ENCODE measurements around the gene PHOX2A. TPM values are rescaled to one million over a fixed set of nuclear protein-coding genes. Genes with fewer than 3 reads are reported as not detected.

PHOX2A gene
- total RNA-seq, 5 donors from 2014 or later (not counting 1 experiment from before 2014, with no cell fraction given): not detected

GRCh38 chr11:72234514-72234830 lies 9.5 kb downstream of the PHOX2A start:
- DNase-seq (no peak), ATAC-seq (replicated peaks in 1 of 4) (no peak)
- peaks cover 11 to 70% of the 10 kb centered on the region in 2 donors for H3K36me3 ChIP-seq (ENCODE audit: control insufficient read depth in 2 of 2, extremely low read depth in 1 of 2, insufficient read depth in 1 of 2, low read length in 1 of 2)
- ChIA-PET POLR2A (interaction anchor here in 1 of 2 donors (0.6 kb wide), 1 partner anchor 172 kb away, joined by 6 read pairs; no protein-coding TSS in a partner anchor), CTCF (interaction anchor here (0.6 to 0.8 kb wide), 2 partner anchors 12 to 37 kb away, joined by 3 to 10 read pairs; no protein-coding TSS in a partner anchor)
- peaks cover 0 to 3% of the 10 kb centered on the region in 2 experiments for H3K4me1 ChIP-seq (ENCODE audit: control insufficient read depth in 1 of 2, extremely low read depth in 1 of 2, insufficient read depth in 2 of 2, low read length in 2 of 2)
- Mint-ChIP-seq H3K4me1 (peaks cover 0 to 9% (median 8%) of the 10 kb centered on the region in 3 donors), H3K36me3 (peaks cover 26% of the 10 kb centered on the region), H3K9me3 (no peaks in the 10 kb centered on the region), H3K27me3 (peaks cover 3 to 7% of the 10 kb centered on the region in 2 donors), H3K27ac (peak overlapping the region in 1 of 2 donors; percentile 71), H3K4me3 (no peak overlapping the region)
- peaks cover 0 to 11% of the 10 kb centered on the region in 2 experiments for H3K27me3 ChIP-seq (replicated peaks in 1 of 2; ENCODE audit: control insufficient read depth in 2 of 2, extremely low read depth in 1 of 2, insufficient read depth in 2 of 2, low read length in 1 of 2)
- 69% methylated on average over 3 of the region's 3 CpGs for WGBS (ENCODE audit: insufficient coverage)
- H3K4me3 ChIP-seq (ENCODE audit: control insufficient read depth in 1 of 2, extremely low read depth in 1 of 2, low read length in 1 of 2): no peak overlapping the region
- no peak overlapping the region for H3K27ac ChIP-seq (ENCODE audit: low read length)
- H3K9me3 ChIP-seq: no peaks in the 10 kb centered on the region

- peaks cover 0 to 3% of the 10 kb centered on the region in 2 donors for H3K27me3 Mint-ChIP-seq
- peak in 1 of 35 experiments; percentile 12 for DNase-seq
- no peak for ATAC-seq (replicated peaks in 1 of 4)
- peak overlapping the region; percentile 5 to 25 for H3K27ac Mint-ChIP-seq
- H3K36me3 Mint-ChIP-seq: peaks cover 32% of the 10 kb centered on the region
- H3K4me3 ChIP-seq (ENCODE audit: control insufficient read depth in 1 of 2, extremely low read depth in 1 of 2, low read length in 1 of 2): no peak overlapping the region
- H3K27me3 ChIP-seq (replicated peaks in 1 of 2; ENCODE audit: control insufficient read depth in 2 of 2, extremely low read depth in 1 of 2, insufficient read depth in 2 of 2, low read length in 1 of 2): peaks cover 0 to 5% of the 10 kb centered on the region in 2 experiments
- peaks cover 2 to 5% (median 5%) of the 10 kb centered on the region in 3 donors for H3K4me1 Mint-ChIP-seq
- no peaks in the 10 kb centered on the region for H3K9me3 ChIP-seq
- 85% methylated on average over 4 of the region's 8 CpGs for WGBS (ENCODE audit: insufficient coverage)
- ChIA-PET CTCF (interaction anchor here in 1 of 2 donors (0.8 kb wide), 1 partner anchor 11 kb away, joined by 10 read pairs; no protein-coding TSS in a partner anchor), POLR2A (interaction anchor here in 1 of 2 donors (0.6 kb wide), 1 partner anchor 172 kb away, joined by 6 read pairs; no protein-coding TSS in a partner anchor)
- no peak overlapping the region for H3K4me3 Mint-ChIP-seq
- H3K9me3 Mint-ChIP-seq: no peaks in the 10 kb centered on the region
- H3K27ac ChIP-seq (ENCODE audit: low read length): no peak overlapping the region
- H3K4me1 ChIP-seq (ENCODE audit: control insufficient read depth in 1 of 2, extremely low read depth in 1 of 2, insufficient read depth in 2 of 2, low read length in 2 of 2): no peaks in the 10 kb centered on the region
- peaks cover 14 to 75% of the 10 kb centered on the region in 2 donors for H3K36me3 ChIP-seq (ENCODE audit: control insufficient read depth in 2 of 2, extremely low read depth in 1 of 2, insufficient read depth in 1 of 2, low read length in 1 of 2)
Observed at GRCh38 chr11:72233773-72234513, 10.0 kb downstream of the PHOX2A start.

DNA sequence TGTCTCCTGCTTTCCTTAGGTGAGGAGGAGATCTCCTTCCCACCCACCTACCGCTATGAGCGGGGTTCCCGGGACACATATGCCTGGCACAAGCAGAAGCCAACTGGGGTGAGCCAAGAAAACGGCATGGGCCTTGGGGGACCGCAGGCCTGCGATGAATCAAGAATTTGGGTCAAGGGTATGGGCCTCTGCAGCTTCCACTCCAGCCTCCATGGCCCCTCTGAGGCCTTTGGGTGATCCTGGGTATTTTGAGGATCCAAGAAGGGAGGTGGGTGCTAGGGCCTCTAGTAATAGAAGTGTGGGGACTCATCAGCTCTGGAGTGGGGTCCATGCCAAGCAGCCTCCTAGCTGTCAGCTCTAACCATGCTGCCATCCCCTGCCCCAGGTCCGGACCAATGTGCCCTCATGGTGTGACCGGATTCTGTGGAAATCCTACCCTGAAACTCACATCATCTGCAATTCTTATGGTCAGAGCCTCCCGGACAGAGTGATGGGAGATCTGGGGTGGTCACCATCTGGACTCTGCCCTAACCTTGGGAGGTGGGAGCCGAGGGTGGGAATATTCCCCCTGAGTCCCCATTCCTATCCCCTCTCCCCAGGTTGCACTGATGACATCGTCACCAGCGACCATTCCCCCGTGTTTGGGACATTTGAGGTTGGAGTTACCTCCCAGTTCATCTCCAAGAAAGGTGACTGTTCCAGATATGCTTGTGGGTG lies 10.8 kb downstream of the PHOX2A start:
- Histone ChIP-seq H3K9me3 (no peaks in the 10 kb centered on the region), H3K27me3 (replicated peaks in 1 of 2; ENCODE audit: control insufficient read depth in 2 of 2, extremely low read depth in 1 of 2, insufficient read depth in 2 of 2, low read length in 1 of 2) (no peaks in the 10 kb centered on the region), H3K27ac (ENCODE audit: low read length) (no peak overlapping the region), H3K36me3 (ENCODE audit: control insufficient read depth in 2 of 2, extremely low read depth in 1 of 2, insufficient read depth in 1 of 2, low read length in 1 of 2) (peaks cover 19 to 81% of the 10 kb centered on the region in 2 donors), H3K4me3 (ENCODE audit: control insufficient read depth in 1 of 2, extremely low read depth in 1 of 2, low read length in 1 of 2) (no peak overlapping the region), H3K4me1 (ENCODE audit: control insufficient read depth in 1 of 2, extremely low read depth in 1 of 2, insufficient read depth in 2 of 2, low read length in 2 of 2) (no peaks in the 10 kb centered on the region)
- no peaks in the 10 kb centered on the region for H3K9me3 Mint-ChIP-seq
- WGBS (ENCODE audit: insufficient coverage): 100% methylated on average over 6 of the region's 13 CpGs
- ATAC-seq (replicated peaks in 1 of 4) (no peak), DNase-seq (no peak)
- peaks cover 0 to 6% (median 2%) of the 10 kb centered on the region in 3 donors for H3K4me1 Mint-ChIP-seq
- H3K36me3 Mint-ChIP-seq: peaks cover 35% of the 10 kb centered on the region
- ChIA-PET CTCF (no interaction called here), POLR2A (no interaction called here)
- H3K4me3 Mint-ChIP-seq: no peak overlapping the region
- H3K27ac Mint-ChIP-seq: peak overlapping the region in 1 of 2 donors; percentile 25
- no peaks in the 10 kb centered on the region for H3K27me3 Mint-ChIP-seq

DNA sequence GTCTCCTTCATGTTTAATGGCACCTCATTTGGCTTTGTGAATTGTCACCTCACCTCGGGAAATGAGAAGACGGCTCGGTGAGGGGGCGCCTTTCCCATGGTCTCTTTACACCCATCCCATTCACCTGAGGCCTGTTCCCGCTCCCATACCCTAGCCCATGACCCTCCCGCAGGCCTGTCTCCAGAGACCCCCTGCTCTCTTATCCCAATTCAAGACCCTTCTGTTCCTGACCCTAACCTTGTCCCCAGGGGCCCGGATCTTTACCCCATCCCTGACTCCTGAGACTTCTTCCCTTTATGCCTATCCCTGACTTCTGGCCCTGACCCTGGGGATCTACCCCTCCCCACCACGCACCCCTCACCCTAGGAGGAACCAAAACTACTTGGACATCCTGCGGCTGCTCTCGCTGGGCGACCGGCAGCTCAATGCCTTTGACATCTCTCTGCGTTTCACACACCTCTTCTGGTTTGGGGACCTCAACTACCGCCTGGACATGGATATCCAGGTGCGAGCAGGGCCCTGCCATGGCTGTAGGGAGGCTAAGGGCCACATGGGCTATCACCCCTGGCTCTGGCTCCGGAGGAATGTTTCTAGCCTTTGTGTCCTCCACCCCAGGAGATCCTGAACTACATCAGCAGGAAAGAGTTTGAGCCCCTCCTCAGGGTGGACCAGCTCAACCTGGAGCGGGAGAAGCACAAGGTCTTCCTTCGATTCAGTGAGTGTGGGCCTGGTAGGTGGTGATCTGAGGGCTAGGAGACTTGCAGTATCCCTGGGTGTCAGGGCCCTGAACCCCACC lies 11.5 kb downstream of the PHOX2A start:
- Mint-ChIP-seq H3K27me3 (no peaks in the 10 kb centered on the region), H3K4me1 (peaks cover 0 to 6% (median 2%) of the 10 kb centered on the region in 3 donors), H3K27ac (no peak overlapping the region), H3K4me3 (no peak overlapping the region), H3K9me3 (no peaks in the 10 kb centered on the region), H3K36me3 (peaks cover 35% of the 10 kb centered on the region)
- peaks cover 19 to 82% of the 10 kb centered on the region in 2 donors for H3K36me3 ChIP-seq (ENCODE audit: control insufficient read depth in 2 of 2, extremely low read depth in 1 of 2, insufficient read depth in 1 of 2, low read length in 1 of 2)
- no peaks in the 10 kb centered on the region for H3K9me3 ChIP-seq
- DNase-seq: no peak
- H3K4me1 ChIP-seq (ENCODE audit: control insufficient read depth in 1 of 2, extremely low read depth in 1 of 2, insufficient read depth in 2 of 2, low read length in 2 of 2): no peaks in the 10 kb centered on the region
- H3K27me3 ChIP-seq (replicated peaks in 1 of 2; ENCODE audit: control insufficient read depth in 2 of 2, extremely low read depth in 1 of 2, insufficient read depth in 2 of 2, low read length in 1 of 2): no peaks in the 10 kb centered on the region
- no peak for ATAC-seq (replicated peaks in 1 of 4)
- WGBS (ENCODE audit: insufficient coverage): 97% methylated on average over 16 of the region's 18 CpGs
- ChIA-PET POLR2A (no interaction called here), CTCF (no interaction called here)
- no peak overlapping the region for H3K4me3 ChIP-seq (ENCODE audit: control insufficient read depth in 1 of 2, extremely low read depth in 1 of 2, low read length in 1 of 2)
- H3K27ac ChIP-seq (ENCODE audit: low read length): no peak overlapping the region

GRCh38 chr11:72231396-72232259 lies 12.3 kb downstream of the PHOX2A start:
- Histone ChIP-seq H3K27ac (ENCODE audit: low read length) (no peak overlapping the region), H3K9me3 (no peaks in the 10 kb centered on the region), H3K27me3 (replicated peaks in 1 of 2; ENCODE audit: control insufficient read depth in 2 of 2, extremely low read depth in 1 of 2, insufficient read depth in 2 of 2, low read length in 1 of 2) (no peaks in the 10 kb centered on the region), H3K36me3 (ENCODE audit: control insufficient read depth in 2 of 2, extremely low read depth in 1 of 2, insufficient read depth in 1 of 2, low read length in 1 of 2) (peaks cover 19 to 76% of the 10 kb centered on the region in 2 donors), H3K4me1 (ENCODE audit: control insufficient read depth in 1 of 2, extremely low read depth in 1 of 2, insufficient read depth in 2 of 2, low read length in 2 of 2) (peaks cover 0 to 4% of the 10 kb centered on the region in 2 experiments), H3K4me3 (ENCODE audit: control insufficient read depth in 1 of 2, extremely low read depth in 1 of 2, low read length in 1 of 2) (no peak overlapping the region)
- peaks cover 35% of the 10 kb centered on the region for H3K36me3 Mint-ChIP-seq
- no peak overlapping the region for H3K27ac Mint-ChIP-seq
- DNase-seq (no peak), ATAC-seq (replicated peaks in 1 of 4) (no peak)
- peaks cover 5 to 11% (median 7%) of the 10 kb centered on the region in 3 donors for H3K4me1 Mint-ChIP-seq
- H3K27me3 Mint-ChIP-seq: no peaks in the 10 kb centered on the region
- H3K4me3 Mint-ChIP-seq: no peak overlapping the region
- ChIA-PET CTCF (no interaction called here), POLR2A (no interaction called here)
- 93% methylated on average over 3 of the region's 9 CpGs for WGBS (ENCODE audit: insufficient coverage)
- no peaks in the 10 kb centered on the region for H3K9me3 Mint-ChIP-seq

All from T-cell (primary cell).